CD4-positive, alpha-beta T cell treated with Interleukin-2 at 100 ng/mL for 4 hours (primary cell): Measurements from ENCODE around the gene ZNF443.
"Not testable (repeated sequence)": the region's sequence is repeated elsewhere in the genome, so short reads cannot be mapped to it uniquely, and the experiment has no call there.

Experiments
- DNase-seq: peaks from one replicate; pipeline ENCODE4 v3.0.0-alpha.2; 2020; ENCODE audit warnings: low spot score

The ZNF443 gene

DNA sequence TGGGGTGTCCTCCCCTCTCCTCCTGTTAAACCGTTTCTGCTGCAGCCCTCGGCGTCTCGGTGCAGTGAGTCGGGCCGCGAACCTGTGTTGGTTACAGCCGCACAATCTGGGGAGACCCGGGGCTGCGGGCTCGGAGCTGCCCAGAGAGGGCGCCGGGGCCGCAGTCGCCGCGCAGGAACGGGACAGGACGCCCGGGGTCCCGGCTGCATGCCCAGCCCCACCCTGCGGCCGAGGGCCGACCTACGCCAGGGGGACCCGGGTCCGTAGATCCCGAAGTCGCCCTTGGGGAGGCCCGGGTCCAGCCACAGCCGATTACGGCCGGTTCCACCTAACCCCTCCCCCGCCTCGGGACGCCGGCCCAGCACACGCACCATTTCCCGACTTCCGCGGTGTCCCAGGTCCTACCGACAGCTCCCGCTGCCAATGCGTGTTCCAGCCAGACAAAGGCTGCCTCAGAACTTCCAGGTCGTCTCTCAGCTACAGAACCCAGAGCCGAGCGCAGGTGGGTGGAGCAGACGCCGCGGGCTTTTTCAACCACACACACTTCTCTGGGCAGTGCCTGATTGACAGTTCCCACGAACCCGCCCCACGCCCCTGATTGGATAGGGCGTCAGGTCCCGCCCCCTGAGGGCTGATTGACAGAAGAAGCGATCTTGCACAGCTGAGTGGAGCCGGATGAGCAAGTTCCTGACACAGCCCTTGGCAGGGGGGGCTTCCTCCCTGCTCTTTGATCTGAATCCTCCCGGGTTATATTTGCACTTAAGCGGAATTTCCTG is at the start of gene ZNF443:
Gene ZNF443 (minus strand): TSS at position 481 of the 776 bp plus-strand sequence. CDS start 107 bp downstream, at position 374.
- DNase-seq: peak; percentile 99

DNA sequence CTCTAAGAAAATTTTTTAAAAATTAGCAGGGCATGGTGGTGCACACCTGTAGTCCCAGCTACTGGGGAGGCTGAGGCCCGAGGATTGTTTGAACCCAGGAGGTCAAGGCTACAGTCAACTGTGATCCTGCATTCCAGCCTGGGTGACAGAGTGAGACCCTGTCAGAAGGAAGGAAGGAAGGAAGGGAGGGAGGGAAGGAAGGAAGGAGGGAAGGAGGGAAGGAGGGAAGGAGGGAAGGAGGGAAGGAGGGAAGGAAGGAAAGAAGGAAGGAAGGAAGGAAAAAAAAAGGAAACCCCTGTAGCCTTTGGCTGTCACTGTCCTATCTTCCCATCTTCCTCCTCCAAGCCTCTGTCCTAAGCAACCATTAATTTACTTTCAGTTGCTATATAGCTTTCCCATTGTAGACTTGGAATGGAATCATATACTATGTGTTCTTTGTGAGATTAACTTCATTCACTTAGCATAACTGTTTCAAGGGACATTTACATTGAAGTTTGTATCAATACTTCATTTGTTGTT is 45.5 kb upstream of the ZNF443 start:
- DNase-seq: not testable (repeated sequence)

DNA sequence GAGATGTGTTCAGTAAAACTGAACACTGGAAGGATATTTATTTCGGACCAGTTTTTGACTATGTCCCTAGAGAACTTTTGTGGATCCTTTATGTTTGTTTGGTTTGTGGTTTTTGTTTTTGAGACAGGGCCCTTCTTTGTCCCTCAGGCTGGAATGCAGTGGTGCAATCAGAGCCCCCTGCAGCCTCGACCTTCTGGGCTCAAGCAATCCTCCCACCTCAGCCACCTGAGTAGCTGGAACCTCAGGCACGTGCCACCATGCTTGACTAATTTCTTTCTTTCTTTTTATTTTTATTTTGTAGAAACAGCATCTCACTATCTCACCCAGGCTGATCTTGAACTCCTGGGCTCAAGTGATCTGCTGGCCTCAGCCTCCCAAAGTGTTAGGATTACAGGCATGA is 44.8 kb upstream of the ZNF443 start:
- no peak for DNase-seq

DNA sequence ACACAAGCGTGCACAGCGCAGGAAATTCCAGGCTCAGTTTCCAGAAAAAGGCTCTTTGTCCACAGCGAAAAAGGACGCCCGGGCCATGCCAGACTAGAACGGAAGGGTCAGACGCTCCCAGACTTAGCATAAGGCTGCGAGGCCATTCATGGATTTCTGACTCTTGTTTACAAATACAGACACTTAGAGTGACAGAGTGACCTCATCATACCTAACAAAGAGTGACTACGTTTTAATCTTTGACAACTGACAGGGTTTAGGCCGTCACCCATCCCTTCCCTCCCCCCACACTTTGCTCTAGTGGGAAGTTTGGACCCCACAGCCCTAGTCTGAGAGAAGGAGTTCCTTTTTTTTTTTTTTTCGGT is 44.2 kb upstream of the ZNF443 start:
- peak; percentile 22 for DNase-seq

DNA sequence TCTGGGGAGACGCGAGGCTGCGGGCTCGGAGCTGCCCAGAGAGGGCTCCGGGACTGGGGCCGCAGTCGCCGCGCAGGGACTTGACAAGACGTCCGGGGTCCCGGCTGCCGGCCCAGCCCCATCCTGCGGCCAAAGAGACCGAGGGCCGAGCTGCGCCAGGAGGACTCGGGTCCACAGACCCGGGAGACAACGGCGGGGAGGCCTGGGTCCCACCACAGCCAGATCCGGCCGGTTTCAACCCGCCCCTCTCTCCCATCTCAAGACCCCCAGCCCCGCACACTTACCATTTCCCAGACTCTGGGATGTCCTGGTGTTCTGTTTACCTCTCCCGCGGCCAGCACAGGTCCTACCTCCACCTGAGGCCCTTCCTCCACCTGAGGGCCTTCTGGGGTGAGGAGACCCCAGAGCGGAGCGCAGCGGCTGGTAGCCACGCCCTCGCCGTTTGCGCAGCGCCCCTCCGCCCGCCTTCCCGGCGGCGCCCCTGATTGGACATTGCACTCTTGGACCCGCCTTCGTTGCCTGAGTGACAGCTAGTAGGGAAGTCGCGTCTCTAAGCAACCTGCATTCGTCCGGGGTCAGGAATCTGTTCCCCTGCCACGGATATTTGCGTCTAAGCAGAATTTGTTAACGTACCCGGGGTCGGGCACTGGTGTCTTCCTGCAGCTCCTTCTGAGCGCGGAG is 43.7 kb upstream of the ZNF443 start, which contains the start of gene ZNF709:
Gene ZNF709 (minus strand): TSS at position 446 of the 681 bp plus-strand sequence. CDS start 159 bp downstream, at position 287.
- peak; percentile 92 for DNase-seq

DNA sequence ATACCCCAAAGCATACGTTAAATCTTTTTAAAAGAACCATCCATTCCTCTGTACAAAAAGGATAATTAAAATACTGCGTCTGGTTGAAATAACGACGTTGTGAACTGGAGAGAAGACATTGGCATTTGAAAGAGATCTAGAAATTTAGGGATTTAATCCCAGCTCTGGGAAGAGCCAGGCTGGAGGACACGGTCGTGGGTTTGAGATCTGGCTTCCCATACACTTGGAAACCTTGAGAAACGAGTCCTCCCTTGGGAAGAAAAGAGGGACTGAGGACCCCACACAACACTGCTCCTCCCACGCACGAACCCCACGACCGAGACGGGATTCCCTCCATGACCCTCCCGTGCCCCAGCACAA is 43.2 kb upstream of the ZNF443 start:
- no peak for DNase-seq

DNA sequence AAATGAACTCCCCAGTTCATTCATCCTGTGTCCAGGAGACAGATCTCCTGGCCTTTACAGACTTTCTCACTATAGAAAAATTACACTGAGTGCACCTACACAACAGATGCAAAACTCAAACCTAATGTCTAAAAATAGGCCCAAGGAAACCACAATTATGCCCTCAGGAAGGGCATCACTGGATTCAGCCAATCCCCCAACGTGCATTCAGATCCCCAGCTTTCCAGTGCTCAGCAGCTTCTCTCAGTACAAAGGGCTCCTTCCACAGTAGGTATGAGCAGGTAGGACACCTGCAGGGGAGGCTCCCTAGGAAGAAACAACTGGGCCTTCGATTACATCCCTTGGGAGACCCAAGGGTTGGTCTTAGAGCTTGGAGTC is 41.7 kb upstream of the ZNF443 start:
- DNase-seq: no peak

DNA sequence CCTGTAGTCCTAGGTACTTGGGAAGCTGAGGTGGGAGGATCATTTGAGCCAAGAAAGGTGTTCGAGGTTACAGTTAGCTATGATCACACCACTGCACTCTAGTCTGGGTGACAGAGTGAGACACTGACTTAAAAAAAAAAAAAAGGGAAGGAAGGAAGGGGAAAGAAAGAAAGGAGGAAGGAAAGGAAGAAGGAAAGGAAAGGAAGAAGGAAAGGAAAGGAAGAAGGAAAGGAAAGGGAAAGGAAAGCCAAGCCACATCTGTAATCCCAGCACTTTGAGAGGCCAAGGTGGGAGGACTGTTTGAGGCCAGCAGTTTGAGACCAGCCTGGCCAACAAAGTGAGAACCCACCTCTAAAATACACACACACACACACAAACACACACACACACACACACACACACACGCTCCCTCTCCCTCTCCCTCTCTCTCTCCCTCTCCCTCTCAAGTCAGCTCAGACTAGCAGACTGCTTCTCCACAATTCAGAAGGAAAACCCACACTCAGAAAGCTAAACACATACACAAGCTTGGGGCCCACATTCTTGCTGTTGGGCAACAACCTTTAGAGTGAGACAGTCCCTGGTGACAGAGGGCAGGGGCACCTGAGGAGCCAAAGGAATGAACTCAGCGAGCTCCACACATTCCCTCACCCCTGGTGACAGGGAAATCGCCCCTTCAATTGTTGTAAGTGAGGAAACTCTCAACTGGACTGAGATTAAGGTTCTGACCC is 41.1 kb upstream of the ZNF443 start:
- DNase-seq: no peak

DNA sequence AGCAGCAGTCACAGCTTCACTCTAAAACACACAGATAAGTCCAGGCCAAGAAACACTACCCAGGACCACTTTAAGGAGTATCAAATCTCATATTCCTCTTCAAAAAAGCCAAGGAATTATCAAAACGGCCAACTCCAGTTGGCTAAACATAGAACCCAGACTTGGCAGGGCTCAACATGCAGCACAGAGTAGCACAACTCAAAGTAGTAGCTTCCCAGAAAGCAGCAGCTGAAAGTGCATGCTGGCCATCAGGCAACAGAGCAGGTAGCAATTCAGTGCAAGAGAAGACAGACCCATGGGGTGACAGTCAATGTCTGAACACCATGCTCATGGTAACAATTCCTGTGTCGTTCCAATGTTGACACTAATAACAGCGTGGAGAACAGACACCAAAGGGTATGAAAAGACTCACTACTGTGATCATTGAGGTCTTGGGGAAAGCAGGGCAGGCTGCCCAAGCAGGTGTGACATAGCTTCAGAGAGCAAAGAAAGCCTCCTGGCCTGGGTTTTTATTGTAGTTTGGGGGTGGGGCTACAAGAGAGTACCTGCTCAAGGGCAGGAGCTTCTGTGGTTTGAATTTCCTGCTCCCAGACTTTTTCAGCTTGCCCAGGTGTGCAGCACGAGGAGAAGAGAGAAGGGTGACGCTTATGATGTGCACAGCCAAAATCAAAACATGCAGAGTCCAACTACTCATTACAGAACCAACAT is 37.6 kb upstream of the ZNF443 start:
- no peak for DNase-seq

DNA sequence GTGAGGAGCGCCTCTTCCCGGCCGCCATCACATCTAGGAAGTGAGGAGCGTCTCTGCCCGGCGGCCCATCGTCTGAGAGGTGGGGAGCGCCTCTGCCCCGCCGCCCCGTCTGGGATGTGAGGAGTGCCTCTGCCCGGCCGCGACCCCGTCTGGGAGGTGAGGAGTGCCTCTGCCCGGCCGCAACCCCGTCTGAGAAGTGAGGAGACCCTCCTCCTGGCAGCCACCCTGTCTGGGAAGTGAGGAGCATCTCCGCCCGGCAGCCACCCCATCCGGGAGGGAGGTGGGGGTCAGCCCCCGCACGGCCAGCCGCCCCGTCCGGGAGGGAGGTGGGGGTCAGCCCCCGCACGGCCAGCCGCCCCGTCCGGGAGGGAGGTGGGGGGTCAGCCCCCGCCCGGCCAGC is 26.8 kb upstream of the ZNF443 start:
- not testable (repeated sequence) for DNase-seq

DNA sequence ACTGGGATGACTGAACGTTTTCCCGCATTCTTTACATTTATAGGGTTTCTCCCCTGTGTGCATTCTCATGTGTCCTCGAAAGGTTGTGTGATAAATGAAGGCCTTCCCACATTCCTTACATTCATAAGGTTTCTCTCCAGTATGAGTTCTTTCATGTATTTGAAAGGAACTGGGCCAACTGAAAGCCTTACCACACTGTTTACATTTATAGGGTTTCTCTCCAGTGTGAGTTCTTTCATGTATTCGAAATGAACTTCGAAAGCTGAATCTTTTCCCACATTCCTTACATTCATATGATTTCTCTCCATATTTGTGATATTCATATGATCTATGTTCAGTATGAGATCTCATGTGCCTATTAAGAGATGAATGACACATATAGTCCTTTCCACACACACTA is 24.4 kb upstream of the ZNF443 start:
- DNase-seq: no peak

DNA sequence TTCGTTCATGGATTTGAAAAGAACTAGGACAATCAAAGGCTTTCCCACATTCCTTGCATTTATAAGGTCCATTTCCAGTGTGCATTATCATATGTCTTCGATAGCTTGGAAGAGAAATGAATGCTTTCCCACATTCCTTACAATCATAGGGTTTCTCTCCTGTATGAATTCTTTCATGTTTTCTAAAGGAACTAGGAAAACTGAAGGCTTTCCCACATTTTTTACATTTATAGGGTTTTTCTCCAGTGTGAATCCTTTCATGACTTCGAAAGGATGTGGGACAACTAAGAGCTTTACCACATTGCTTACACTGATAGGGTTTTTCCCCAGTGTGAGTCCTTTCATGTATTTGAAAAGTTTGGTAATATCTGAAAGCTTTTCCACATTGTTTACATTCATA is 23.9 kb upstream of the ZNF443 start:
- DNase-seq: no peak

DNA sequence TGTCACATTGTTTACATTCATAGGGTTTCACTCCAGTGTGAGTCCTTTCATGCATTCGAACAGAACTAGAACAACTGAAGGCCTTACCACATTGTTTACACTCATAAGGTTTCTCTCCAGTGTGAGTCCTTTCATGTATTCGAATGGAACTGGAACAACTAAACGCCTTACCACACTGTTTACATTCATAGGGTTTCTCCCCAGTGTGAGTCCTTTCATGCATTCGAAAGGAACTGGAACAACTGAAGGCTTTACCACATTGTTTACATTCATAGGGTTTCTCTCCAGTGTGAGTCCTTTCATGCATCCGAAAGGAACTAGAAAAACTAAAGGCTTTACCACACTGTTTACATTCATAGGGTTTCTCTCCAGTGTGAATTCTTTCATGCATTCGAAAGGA is 23.3 kb upstream of the ZNF443 start:
- not testable (repeated sequence) for DNase-seq

DNA sequence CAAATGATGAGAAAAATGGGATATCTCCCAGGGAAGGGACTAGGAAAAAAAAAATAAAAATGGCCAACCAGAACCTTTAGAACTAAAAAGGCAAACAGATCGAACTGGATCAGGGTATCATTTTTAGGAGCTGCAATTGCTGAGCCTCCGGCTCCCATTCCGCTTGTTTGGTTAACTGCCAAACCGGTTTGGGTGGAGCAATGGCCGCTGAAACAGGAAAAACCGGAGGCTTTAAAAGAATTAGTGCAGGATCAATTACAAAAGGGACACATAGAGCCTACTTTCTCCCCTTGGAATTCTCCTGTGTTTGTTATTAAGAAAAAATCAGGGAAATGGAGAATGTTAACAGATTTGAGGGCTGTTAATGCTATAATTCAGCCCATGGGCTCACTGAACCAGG is 12.7 kb upstream of the ZNF443 start:
- DNase-seq: no peak

DNA sequence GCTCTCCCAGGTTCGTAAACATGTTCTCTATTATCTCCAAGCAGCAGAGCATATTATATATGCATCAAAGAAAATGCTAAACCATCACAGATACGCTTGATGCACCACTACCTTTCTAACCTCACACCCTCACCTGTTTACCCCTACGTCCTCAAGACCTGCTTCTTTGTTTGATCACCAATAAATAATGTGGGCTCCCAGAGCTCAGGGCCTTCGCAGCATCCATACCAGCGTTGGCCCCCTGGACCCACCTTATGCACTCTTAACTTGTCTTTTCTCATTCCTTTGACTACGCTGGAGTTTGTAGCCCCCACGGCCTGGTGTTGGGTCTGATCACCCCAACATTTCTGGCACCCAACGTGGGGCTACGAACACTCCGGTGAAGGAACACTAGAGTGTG is 10.0 kb upstream of the ZNF443 start:
- DNase-seq: no peak

DNA sequence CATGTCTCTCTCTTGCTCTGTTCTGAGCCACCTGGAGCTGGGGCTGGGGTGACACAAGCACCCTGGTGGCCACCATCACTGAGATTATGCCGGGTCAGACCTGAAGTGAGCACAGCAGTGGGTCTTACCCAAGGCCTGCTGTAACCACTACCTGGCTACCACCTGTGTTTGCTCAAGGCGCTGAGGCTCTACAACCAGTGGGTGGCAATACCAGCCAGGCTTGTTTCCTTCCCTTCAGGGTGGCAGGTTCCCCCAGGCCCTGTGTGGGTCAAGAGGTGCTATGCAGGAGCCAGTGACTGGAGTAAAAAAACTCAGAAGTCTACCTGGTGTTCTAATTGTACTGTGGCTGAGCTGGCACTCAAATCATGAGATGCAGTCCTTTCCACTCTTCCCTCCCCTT is 8.0 kb upstream of the ZNF443 start:
- DNase-seq: no peak

DNA sequence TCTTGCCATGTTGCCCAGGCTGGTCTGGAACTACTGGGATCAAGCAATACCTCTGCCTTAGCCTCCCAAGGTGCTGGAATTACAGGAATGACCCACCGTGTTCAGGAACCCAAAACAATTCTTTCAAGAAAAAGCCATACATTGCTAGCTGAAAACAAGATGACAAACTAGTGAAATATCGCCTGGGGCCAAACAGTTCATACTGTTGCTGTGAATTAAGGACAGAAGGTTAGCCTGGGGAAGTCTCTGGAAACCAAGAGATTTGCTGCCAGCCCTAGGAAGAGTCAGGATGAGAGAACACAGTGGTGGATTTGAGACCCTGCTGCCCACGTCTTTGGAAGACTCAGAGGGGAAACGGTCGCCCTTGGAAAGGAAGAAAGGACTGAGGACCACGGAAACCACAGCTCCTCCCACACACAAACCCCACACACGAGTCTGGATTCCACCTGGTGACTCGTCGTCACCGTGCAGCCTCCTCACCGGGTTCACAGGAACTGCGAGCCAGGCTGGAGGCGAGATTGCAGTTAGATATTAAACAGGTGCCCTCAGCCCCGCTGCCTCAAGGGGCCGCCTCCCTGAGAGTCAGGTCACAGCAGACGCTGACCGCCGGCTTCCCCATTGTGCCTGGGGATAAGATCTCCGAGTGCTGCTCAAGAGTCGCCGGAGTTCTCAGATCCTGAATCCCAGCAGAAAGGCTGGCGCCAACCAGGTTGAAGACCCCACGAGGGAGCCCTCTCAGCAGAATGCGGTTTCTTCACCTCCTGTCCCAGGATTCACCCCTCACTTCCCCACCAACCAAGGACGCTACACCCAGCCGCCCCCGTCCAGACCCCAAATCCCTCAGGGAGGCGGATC is 908 bp downstream of the ZNF443 start:
- peak; percentile 11 for DNase-seq

DNA sequence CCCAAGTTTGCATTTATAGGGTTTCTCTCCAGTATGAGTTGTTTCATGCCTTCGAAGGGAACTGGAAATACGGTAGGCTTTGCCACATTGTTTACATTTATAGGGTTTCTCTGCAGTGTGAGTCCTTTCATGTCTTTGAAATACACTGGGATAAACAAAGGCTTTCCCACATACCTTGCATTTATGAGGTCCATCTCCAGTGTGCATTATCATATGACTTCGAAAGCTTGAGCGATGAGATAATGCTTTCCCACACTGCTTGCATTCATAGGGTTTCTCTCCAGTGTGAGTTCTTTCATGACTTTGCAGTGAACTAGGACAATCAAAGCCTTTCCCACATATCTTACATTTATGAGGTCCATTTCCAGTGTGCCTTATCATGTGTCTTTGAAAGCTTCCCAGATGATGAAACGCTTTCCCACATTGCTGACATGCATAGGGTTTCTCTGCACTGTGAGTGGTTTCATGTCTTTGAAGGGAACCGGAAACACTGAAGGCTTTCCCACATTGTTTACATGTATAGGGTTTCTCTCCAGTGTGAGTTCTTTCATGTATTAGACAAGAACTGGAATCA is 10.0 kb downstream of the ZNF443 start:
- DNase-seq: not testable (repeated sequence)

DNA sequence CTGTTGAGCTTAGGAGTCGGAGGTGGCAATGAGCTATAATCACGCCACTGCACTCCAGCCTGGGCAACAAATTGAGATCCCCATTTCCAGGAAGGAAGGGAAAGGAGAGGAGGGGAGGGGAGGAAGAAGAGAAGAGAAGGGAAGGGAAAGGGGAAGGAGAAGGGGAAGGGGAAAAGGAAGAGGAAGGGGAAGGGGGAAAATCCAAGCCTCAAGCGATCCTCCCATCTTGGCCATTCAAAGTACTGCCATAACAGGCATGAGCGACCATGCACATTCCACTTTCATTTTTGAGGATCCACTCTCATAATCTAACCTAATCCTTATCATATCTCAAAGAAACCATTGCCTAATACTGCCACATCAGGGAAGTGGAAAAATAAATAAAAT is 14.9 kb downstream of the ZNF443 start:
- no peak for DNase-seq

DNA sequence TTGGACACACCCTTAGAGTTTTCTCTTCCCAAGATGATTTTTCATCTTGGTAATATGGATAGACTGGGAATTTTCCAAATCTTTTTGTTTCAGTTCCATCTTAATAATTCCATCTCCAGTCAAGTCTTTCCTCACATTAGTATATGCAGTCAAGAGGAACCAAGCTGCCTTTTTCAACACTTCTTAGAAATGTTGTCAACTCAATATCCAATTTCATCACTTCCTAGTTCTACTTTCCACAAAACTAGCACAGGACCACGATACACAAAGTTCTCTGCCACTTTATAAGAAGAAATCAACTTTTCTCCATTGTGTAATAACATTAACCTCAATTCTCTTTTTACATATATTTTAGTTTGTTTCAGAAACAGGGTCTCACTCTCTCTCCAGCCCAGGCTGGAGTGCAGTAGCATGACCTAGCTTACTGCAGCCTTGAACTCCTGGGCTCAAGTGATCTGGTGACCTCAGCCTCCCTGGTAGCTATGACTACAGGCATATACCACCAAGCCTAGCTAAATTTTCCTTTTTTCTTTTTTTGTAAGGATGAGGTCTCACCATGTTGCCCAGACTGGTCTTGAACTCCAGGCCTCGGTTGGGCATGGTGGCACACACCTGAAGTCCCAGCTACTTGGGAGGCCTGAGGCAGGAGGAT is 15.5 kb downstream of the ZNF443 start:
- no peak for DNase-seq
